ENCODE measurements around the gene USP48.

DNA sequence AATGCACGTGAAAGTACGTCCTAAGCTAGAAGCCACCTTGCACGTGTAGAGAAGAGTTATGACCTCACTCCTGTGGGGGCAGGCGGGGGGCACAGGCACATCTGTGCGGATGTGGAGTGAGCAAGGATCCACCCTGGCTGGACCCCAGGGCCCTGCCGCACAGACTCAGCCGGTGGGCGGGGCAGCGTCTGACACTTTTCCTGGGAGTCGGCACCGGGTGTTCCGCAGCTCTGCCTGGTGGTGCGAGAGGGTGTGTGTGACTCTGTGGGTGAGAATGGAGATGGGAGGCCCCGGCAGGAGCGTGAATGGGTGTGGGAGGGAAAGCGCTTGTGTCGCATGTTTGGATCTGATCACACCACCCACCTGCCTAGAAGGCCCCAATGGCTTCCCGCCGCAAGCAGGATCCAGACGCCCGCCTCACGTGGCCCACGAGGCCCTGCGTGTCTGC, 143.3 kb downstream of the USP48 start:
- TF ChIP-seq, protein P1, sequence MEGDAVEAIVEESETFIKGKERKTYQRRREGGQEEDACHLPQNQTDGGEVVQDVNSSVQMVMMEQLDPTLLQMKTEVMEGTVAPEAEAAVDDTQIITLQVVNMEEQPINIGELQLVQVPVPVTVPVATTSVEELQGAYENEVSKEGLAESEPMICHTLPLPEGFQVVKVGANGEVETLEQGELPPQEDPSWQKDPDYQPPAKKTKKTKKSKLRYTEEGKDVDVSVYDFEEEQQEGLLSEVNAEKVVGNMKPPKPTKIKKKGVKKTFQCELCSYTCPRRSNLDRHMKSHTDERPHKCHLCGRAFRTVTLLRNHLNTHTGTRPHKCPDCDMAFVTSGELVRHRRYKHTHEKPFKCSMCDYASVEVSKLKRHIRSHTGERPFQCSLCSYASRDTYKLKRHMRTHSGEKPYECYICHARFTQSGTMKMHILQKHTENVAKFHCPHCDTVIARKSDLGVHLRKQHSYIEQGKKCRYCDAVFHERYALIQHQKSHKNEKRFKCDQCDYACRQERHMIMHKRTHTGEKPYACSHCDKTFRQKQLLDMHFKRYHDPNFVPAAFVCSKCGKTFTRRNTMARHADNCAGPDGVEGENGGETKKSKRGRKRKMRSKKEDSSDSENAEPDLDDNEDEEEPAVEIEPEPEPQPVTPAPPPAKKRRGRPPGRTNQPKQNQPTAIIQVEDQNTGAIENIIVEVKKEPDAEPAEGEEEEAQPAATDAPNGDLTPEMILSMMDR (IDR thresholded peaks at IDR 0.05): no peak
- no peak for TF ChIP-seq POLR2AphosphoS5 (IDR thresholded peaks at IDR 0.05)

All from breast epithelium (tissue), 3 donors.